ENCODE measurements around the gene E2F3. TPM values are rescaled to one million over a fixed set of nuclear protein-coding genes. Genes with fewer than 3 reads are reported as not detected.

E2F3 gene
- total RNA-seq, 2 donors from 2014 or later = 38.2 TPM

- Mint-ChIP-seq H3K27ac (no peak overlapping the region), H3K4me3 (no peak overlapping the region), H3K36me3 (ENCODE audit: low read depth) (peaks cover 71% of the 10 kb centered on the region), H3K27me3 (ENCODE audit: insufficient read depth) (no peaks in the 10 kb centered on the region), H3K4me1 (peaks cover 32% of the 10 kb centered on the region), H3K9me3 (peaks cover 1% of the 10 kb centered on the region)
- no peak overlapping the region for H3K27ac ChIP-seq (ENCODE audit: low read depth, low read length)
- H3K9me3 ChIP-seq (ENCODE audit: control insufficient read depth, low read length) = peaks cover 20% of the 10 kb centered on the region
- H3K4me3 ChIP-seq (ENCODE audit: low read length) = no peak overlapping the region
- TF ChIP-seq, protein P1, sequence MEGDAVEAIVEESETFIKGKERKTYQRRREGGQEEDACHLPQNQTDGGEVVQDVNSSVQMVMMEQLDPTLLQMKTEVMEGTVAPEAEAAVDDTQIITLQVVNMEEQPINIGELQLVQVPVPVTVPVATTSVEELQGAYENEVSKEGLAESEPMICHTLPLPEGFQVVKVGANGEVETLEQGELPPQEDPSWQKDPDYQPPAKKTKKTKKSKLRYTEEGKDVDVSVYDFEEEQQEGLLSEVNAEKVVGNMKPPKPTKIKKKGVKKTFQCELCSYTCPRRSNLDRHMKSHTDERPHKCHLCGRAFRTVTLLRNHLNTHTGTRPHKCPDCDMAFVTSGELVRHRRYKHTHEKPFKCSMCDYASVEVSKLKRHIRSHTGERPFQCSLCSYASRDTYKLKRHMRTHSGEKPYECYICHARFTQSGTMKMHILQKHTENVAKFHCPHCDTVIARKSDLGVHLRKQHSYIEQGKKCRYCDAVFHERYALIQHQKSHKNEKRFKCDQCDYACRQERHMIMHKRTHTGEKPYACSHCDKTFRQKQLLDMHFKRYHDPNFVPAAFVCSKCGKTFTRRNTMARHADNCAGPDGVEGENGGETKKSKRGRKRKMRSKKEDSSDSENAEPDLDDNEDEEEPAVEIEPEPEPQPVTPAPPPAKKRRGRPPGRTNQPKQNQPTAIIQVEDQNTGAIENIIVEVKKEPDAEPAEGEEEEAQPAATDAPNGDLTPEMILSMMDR (conservative IDR thresholded peaks at IDR 0.05) = no peak
- H3K4me1 ChIP-seq (ENCODE audit: control insufficient read depth, insufficient read depth, low read length) = peaks cover 6% of the 10 kb centered on the region
- H3K27me3 ChIP-seq (ENCODE audit: control insufficient read depth, insufficient read depth, low read length, poor library complexity, severe bottlenecking) = no peaks in the 10 kb centered on the region
- H3K9ac ChIP-seq (ENCODE audit: extremely low read depth, low read length, poor library complexity, severe bottlenecking) = no peak overlapping the region
- H3K36me3 ChIP-seq (ENCODE audit: control insufficient read depth, insufficient read depth, low read length) = peaks cover 58% of the 10 kb centered on the region
- no peak for DNase-seq
- 80 to 83% methylated on average over 1 to 5 of the region's 6 CpGs for WGBS, 2 experiments (ENCODE audit: insufficient coverage in 1 of 2, insufficient read length in 1 of 2)
Measured at GRCh38 chr6:20461576-20461975, 59.9 kb downstream of the E2F3 start.

DNA sequence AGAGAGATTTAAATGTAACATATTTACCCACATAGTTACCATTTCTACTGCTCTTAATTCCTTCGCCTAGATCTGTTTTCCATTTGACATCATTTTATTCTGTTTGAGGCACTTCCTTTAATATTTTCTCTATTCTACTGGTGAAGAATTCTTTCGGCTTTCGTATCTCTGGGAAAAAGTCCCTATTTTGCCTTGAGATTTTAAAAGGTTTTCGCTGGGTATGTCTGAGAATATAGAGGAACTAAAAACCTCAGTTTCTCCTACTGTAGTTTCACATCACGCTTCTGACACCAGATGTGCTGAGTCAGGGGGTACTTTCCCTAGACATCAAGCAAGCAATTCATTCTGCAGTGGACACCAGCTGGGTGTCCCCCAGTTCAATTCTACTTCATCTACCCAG lies 61.7 kb downstream of the E2F3 start:
- DNase-seq = no peak
- 94 to 95% methylated on average over 3 to 5 of the region's 5 CpGs for WGBS, 2 experiments (ENCODE audit: insufficient coverage in 1 of 2, insufficient read length in 1 of 2)
- peak overlapping the region; percentile 33 for H3K27ac Mint-ChIP-seq
- H3K9me3 Mint-ChIP-seq = peaks cover 1% of the 10 kb centered on the region
- Histone ChIP-seq H3K36me3 (ENCODE audit: control insufficient read depth, insufficient read depth, low read length) (peaks cover 73% of the 10 kb centered on the region), H3K4me3 (ENCODE audit: low read length) (no peak overlapping the region), H3K27ac (ENCODE audit: low read depth, low read length) (no peak overlapping the region), H3K27me3 (ENCODE audit: control insufficient read depth, insufficient read depth, low read length, poor library complexity, severe bottlenecking) (no peaks in the 10 kb centered on the region), H3K9ac (ENCODE audit: extremely low read depth, low read length, poor library complexity, severe bottlenecking) (no peak overlapping the region), H3K4me1 (ENCODE audit: control insufficient read depth, insufficient read depth, low read length) (peaks cover 2% of the 10 kb centered on the region), H3K9me3 (ENCODE audit: control insufficient read depth, low read length) (peaks cover 20% of the 10 kb centered on the region)
- no peak overlapping the region for H3K4me3 Mint-ChIP-seq
- TF ChIP-seq, protein P1 (conservative IDR thresholded peaks at IDR 0.05) = no peak
- H3K27me3 Mint-ChIP-seq (ENCODE audit: insufficient read depth) = no peaks in the 10 kb centered on the region
- peaks cover 30% of the 10 kb centered on the region for H3K4me1 Mint-ChIP-seq
- H3K36me3 Mint-ChIP-seq (ENCODE audit: low read depth) = peaks cover 71% of the 10 kb centered on the region

DNA sequence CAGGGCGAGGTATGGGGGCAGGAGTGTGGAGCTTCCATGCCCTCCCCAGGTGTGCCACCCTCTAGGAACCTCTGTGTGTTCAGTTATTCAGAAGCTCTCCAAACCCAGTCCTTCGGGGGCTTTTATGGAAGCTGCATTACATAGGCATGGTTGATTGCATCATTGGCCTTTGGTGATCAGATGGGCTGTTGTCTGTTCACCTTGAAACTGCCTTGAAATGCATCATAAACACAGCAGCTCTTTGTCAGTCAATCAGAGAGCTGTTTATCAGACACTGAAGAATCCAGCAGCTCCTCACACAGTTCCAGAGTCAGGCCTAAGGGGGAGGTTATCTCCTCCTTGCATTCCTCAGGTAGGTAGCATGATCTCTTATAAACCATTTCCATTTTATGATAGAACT lies 62.4 kb downstream of the E2F3 start:
- H3K27me3 Mint-ChIP-seq (ENCODE audit: insufficient read depth) = no peaks in the 10 kb centered on the region
- peaks cover 1% of the 10 kb centered on the region for H3K9me3 Mint-ChIP-seq
- H3K9ac ChIP-seq (ENCODE audit: extremely low read depth, low read length, poor library complexity, severe bottlenecking) = no peak overlapping the region
- peaks cover 70% of the 10 kb centered on the region for H3K36me3 Mint-ChIP-seq (ENCODE audit: low read depth)
- H3K4me3 Mint-ChIP-seq = no peak overlapping the region
- no peak for DNase-seq
- WGBS, 2 experiments (ENCODE audit: insufficient coverage in 1 of 2, insufficient read length in 1 of 2) = 91 to 100% methylated on average over 1 to 2 of the region's 2 CpGs
- TF ChIP-seq, protein P1 (conservative IDR thresholded peaks at IDR 0.05) = no peak
- H3K4me3 ChIP-seq (ENCODE audit: low read length) = no peak overlapping the region
- peaks cover 24% of the 10 kb centered on the region for H3K4me1 Mint-ChIP-seq
- no peaks in the 10 kb centered on the region for H3K4me1 ChIP-seq (ENCODE audit: control insufficient read depth, insufficient read depth, low read length)
- peak overlapping the region; percentile 12 for H3K27ac Mint-ChIP-seq
- H3K36me3 ChIP-seq (ENCODE audit: control insufficient read depth, insufficient read depth, low read length) = peaks cover 79% of the 10 kb centered on the region
- H3K27me3 ChIP-seq (ENCODE audit: control insufficient read depth, insufficient read depth, low read length, poor library complexity, severe bottlenecking) = no peaks in the 10 kb centered on the region
- peaks cover 20% of the 10 kb centered on the region for H3K9me3 ChIP-seq (ENCODE audit: control insufficient read depth, low read length)
- no peak overlapping the region for H3K27ac ChIP-seq (ENCODE audit: low read depth, low read length)
